Esophagus mucosa (tissue), 1 donor: ENCODE measurements around the gene DSG4. TPM values are rescaled to one million over a fixed set of nuclear protein-coding genes. Genes with fewer than 3 reads are reported as not detected.
"Not testable (repeated sequence)": the region's sequence is repeated elsewhere in the genome, so short reads cannot be mapped to it uniquely, and the experiment has no call there.

ENCODE experiments used
- ATAC-seq: fragments of 200-7000 bp; cut with Tn5 transposase; one replicate; pipeline ENCODE4 v1.9.1; 2020
- total RNA-seq: library from RNA; stranded (reverse); gene quantifications from one replicate; pipeline ENCODE4 v1.2.4, GENCODE V29; 2023
- donor health status: DM: yes; HTN: yes; CAD: no.

DSG4 gene, protein sequence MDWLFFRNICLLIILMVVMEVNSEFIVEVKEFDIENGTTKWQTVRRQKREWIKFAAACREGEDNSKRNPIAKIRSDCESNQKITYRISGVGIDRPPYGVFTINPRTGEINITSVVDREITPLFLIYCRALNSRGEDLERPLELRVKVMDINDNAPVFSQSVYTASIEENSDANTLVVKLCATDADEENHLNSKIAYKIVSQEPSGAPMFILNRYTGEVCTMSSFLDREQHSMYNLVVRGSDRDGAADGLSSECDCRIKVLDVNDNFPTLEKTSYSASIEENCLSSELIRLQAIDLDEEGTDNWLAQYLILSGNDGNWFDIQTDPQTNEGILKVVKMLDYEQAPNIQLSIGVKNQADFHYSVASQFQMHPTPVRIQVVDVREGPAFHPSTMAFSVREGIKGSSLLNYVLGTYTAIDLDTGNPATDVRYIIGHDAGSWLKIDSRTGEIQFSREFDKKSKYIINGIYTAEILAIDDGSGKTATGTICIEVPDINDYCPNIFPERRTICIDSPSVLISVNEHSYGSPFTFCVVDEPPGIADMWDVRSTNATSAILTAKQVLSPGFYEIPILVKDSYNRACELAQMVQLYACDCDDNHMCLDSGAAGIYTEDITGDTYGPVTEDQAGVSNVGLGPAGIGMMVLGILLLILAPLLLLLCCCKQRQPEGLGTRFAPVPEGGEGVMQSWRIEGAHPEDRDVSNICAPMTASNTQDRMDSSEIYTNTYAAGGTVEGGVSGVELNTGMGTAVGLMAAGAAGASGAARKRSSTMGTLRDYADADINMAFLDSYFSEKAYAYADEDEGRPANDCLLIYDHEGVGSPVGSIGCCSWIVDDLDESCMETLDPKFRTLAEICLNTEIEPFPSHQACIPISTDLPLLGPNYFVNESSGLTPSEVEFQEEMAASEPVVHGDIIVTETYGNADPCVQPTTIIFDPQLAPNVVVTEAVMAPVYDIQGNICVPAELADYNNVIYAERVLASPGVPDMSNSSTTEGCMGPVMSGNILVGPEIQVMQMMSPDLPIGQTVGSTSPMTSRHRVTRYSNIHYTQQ
- total RNA-seq, result not detected

DNA sequence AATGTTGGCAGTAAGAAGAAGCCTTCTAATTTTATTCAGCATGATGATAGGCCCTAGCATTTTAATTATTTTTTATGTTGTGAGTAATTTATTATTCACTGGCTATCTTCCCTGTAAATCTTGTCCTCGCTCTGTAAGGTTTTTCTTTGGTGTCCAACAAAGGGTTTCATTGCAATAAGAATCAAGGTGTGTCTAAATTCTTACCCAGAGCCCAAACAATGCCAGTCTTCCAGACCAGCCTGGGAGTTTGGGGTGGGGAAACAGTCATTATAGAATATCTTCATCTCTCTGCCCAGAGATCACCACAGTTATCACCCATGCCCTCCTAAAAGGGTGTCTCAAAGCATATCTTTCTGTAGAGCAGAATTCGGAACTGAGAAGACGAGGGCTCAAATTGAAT, at the start of gene DSG4:
Gene DSG4, plus strand, starts transcription at position 301 of the 400 bp plus-strand sequence. CDS start 135 bp downstream, outside the sequence.
- no peak for ATAC-seq

GRCh38 chr18:31329787-31330438, 46.7 kb upstream of the DSG4 start:
- no peak for ATAC-seq

DNA sequence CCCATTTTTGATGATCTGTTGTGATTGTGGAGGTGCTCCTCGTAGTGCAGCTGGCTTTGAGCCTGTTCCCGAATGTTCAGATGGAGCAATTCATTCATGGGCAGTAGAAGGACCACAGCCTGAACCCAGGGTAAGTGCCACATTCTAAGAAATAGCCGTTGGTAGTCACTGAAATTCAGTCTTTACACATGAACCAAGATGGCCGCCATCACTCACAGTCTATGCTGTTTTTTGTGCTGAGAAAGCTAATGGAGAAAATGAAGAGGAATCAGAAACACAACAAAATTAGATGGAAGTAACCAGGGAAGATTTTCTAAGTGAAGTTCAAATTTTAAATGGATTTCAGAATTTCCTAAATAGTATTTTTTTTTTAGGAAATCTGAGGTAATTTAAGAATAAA, 33.1 kb upstream of the DSG4 start:
- no peak for ATAC-seq

DNA sequence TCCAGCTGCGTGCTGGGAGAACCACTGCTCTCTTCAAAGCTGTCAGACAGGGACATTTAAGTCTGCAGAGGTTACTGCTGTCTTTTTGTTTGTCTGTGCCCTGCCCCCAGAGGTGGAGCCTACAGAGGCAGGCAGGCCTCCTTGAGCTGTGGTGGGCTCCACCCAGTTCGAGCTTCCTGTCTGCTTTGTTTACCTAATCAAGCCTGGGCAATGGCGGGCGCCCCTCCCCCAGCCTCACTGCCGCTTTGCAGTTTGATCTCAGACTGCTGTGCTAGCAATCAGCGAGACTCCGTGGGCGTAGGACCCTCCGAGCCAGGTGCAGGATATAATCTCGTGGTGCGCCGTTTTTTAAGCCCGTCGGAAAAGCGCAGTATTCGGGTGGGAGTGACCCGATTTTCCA, 23.2 kb upstream of the DSG4 start:
- not testable (repeated sequence) for ATAC-seq

DNA sequence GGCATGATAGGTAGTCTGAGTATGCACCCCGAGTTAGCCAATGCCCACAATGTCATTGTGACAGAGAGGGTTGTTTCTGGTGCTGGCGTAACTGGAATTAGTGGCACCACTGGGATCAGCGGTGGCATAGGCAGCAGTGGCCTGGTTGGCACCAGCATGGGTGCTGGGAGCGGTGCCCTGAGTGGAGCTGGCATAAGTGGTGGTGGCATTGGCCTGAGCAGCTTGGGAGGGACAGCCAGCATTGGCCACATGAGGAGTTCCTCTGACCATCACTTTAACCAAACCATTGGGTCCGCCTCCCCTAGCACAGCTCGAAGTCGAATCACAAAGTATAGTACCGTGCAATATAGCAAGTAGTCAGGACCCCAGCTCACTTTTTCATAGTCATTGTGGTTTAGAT, 21.6 kb upstream of the DSG4 start:
- ATAC-seq, result peak; percentile 31

- ATAC-seq, result no peak
These were observed 20.6 kb upstream of the DSG4 start for GRCh38 chr18:31356025-31356424.

DNA sequence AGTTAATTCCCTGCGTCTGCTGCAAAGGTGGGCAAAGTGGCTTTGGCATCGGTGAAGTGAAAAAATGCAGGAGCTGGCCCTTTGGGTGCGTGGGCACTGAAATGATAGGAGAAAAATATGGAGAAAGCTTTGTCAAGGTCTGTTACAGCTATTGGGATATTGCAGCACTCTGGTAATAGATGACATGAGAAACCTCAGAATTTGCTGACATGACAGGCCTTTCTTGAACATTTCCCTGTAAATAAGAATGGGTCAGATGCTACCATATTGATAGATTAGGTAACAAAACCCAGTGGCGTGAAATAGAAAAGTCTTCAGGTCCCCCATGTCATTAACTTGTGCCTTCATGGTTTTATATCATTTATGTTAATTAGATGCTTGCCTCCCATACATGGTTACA, 12.4 kb upstream of the DSG4 start:
- ATAC-seq, result no peak

DNA sequence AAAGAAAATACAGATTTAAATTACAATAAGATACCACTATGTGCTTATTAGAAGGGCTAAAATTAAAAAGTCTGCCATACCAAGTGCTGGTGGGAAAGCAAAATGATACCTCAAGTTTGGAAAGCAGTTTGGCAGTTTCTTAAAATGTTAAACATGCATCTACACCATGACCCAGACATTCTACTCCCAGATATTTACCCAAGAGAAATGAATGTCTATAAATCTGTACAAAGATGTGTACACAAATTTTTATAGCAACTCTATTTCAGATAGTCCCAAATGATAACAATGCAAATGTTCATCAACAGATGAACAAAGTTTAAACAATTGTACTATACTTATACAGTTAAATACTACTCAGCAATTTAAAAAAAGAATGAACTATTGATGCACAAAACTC, 7.1 kb upstream of the DSG4 start:
- ATAC-seq, result no peak

DNA sequence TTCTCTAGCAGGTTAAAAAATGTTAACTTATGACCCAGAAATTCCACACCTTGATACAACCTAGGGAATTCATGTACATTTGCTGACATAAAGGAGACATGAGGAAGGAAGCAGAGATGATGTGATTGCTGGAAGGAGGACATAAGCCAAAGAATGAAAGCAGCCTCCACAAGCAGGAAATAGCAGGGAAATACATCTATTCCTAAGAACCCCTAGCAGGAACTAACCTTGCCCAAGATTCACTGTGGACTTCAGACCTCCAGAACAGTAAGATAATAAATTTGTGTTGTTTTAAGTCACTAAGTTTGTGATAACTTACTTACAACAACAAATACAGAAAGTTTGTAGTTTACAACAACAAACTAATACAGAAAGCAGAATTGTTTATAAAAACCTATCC, 4.6 kb upstream of the DSG4 start:
- ATAC-seq, result no peak

- no peak for ATAC-seq
These were observed 2.9 kb upstream of the DSG4 start for GRCh38 chr18:31373641-31374040.

DNA sequence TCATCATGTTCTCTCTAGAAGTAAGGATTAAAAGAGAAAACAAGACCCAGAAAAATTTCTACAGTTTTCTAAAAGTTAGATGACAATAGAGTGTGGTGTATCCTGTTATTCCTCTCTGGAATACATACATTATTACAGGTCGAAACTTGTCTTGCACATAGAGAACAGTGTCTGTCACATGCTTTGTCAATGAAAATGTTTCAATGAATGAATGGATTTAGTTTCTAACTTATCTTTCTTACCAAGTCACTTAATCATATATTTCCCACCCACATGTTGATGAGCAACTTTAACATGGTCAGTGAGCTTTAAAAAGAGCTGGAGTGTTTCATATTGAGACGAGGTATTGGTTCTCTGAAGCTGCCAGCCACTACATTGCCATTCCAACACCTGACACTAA, 4.3 kb downstream of the DSG4 start:
- ATAC-seq, result peak; percentile 84

DNA sequence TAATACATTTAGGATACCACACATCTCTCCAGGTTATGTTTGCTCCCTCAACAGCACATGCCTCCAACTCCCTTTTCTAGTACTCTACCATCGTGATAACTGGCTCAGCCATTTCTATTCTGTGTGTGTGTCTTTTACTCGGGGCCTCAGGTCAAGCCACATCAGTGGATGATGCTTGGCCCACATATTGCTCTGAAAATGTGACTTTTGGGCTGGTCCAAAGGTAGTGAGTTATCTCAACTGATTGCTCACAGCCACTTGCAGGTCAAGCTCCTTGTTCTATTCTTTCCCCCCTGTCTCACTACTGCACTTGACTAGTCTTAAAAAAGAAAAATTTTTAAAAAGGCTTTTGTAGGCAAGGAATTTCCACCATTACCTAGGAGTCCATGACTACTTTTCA, 5.5 kb downstream of the DSG4 start:
- no peak for ATAC-seq

DNA sequence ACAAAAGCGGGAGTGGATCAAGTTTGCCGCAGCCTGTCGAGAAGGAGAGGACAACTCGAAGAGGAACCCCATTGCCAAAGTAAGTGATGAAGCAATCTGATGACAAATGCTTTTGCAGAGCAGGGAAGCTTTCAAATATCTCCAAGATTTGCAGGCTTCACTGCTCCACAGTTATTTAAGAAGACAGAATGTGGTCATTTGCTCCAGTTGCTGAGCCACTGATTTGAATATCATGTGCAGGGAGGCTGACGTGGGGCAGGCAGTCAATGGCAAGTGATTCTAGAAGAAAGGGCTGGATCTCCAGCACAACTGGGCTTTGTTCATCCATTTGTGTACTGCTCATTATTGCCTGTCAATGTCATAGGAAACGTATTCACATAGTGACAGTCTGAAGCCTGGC, 10.2 kb downstream of the DSG4 start:
- ATAC-seq, result peak; percentile 42

DNA sequence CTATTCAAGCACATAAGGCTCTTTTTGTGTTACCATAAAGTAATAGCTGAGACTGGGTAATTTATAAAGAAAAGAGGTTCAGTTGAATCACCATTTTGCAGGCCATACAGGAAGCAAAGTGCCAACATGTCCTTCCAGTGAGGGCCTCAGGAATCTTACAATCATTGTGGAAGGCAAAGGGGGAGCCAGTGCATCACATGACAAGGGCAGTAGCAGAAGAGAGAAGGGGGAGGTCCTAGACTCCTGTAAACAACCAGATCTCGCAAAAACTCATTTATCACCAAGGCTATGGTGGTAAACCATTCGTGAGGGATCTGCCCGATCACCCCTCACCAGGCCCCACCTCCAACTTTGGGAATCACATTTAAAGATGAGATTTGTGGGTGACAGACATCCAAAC, 16.7 kb downstream of the DSG4 start:
- ATAC-seq, result no peak

GRCh38 chr18:31396796-31397612, 20.4 kb downstream of the DSG4 start:
- ATAC-seq, result no peak

DNA sequence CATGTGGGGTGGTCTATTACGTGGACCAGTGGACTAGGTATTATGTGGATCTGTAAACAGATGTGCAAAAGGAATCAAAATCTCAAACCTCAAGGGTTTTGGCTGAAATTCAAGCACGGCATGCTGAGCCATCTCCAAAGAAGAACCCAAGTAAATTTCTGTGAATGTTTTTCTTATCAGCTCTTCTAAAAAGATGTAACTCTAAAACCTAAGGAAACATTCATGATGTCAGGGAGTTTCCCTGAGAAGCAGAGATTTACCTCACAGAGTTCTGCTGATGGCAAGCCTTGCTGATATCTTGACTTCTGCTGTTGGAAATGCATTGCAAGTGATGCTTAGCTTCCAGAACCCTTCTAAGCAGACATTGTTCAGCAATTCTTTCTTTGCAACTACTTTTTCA, 21.6 kb downstream of the DSG4 start:
- no peak for ATAC-seq

DNA sequence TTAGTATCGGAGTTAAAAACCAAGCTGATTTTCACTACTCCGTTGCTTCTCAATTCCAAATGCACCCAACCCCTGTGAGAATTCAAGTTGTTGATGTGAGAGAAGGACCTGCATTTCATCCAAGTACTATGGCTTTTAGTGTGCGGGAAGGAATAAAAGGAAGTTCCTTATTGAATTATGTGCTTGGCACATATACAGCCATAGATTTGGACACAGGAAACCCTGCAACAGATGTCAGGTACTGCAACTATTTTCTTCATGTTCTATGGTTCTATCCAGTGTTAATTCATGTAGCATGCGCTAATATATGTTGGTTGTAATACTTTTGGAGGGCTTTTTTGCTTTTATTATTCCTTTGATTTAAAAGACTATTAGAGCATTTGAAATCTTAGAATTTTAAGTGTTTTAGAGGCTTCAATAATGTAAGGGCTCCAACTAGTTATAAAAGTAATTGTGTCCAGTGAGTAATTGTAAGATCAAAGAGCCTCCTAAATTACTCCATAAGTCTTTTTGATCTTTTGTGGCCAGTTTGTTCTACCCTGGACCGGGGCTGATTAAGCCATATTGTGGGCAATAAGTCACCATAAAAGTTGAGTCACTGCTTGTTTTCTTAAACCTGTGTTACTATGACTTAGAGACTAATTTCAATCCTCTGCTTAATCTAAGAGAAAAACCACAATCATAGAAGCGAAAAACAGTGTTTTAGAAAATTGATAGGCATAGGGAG, 22.9 kb downstream of the DSG4 start:
- peak; percentile 79 for ATAC-seq

DNA sequence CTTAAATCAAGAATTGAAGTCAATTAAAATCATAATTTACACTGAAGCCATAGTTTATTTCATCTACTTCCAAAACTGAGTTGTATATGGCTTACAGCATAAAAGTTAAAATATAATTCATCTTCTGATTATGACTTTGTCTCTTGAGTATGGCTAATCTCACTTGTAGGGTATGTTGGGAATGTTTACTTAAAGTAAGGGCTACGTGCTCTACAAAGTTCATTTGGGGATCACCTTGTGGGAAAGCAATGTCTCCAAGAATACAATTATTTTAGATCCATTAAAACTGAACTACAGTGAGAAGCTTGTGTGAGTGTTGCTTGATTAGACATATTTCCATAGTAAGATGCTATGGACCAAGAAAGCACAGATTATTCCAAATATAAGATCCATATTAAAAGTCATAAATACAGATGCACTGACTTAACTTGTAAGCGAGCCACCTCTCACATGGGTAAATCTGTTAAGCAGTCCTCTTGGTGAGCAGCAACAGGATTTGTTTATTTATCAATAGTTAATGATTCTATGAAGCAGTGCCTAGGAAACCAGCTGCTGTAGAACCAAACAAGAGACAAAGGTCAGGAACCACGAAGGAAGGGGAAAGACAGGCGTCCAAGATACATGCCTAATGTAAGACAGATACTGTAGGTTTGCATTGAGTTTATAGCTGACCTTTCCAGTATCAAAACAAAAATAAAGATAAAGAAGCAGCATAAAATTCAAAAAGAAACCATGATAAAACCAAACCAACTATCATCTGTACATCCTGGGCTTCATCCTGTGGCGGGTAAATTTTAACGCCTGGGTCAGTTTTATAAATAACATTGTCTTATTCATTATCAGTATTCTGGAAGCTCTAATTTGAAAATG, 24.8 kb downstream of the DSG4 start:
- no peak for ATAC-seq

DNA sequence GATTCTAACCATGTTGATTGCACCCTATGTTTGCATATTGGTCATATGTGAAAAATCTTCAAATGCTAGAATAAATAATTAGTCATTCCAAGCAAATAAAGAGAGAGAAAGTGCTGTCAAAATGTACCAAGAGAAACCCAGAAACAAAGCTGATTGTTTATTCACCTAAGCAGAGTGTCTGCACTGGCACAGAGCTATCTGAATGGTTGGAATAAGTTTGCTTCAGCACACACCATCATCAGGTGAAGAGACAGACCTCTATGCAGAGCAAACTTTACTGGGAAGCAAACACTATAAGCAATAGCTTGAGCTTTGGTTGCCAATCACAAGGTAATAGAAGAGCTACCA, 25.4 kb downstream of the DSG4 start:
- ATAC-seq, result peak; percentile 30

GRCh38 chr18:31403409-31403808, 26.8 kb downstream of the DSG4 start:
- ATAC-seq, result no peak
